NCI-H1930 (cell line): ENCODE results near the gene PPM1J.
"Not testable (repeated sequence)": the region's sequence is repeated elsewhere in the genome, so short reads cannot be mapped to it uniquely, and the experiment has no call there.

Experiments used
- DNase-seq, 2 experiments: peaks; one replicate each; lab custom pipeline; 2025; lab: John Stamatoyannopoulos, UW

The PPM1J gene

GRCh38 chr1:112715264-112716053 lies at the start of gene PPM1J:
Gene PPM1J, minus strand, starts transcription at chr1:112715332. Its CDS starts 31 bp downstream, at chr1:112715301.
- peak; percentile 73 to 84 for DNase-seq

GRCh38 chr1:112762541-112763500 lies 47.7 kb upstream of the PPM1J start:
- DNase-seq: no peak

GRCh38 chr1:112761714-112762480 lies 46.8 kb upstream of the PPM1J start:
- DNase-seq: no peak

GRCh38 chr1:112759228-112759627 lies 44.1 kb upstream of the PPM1J start:
- DNase-seq: no peak

- no peak for DNase-seq
These were observed 39.0 kb upstream of the PPM1J start for GRCh38 chr1:112754116-112754628.

- no peak for DNase-seq
These were observed 33.3 kb upstream of the PPM1J start for GRCh38 chr1:112748396-112748795.

GRCh38 chr1:112744009-112744578 lies 29.0 kb upstream of the PPM1J start:
- DNase-seq: no peak

GRCh38 chr1:112743174-112744008 lies 28.3 kb upstream of the PPM1J start:
- DNase-seq: no peak

- DNase-seq: peak in 1 of 2 experiments; percentile 7
These were observed 22.4 kb upstream of the PPM1J start for GRCh38 chr1:112737573-112737972.

GRCh38 chr1:112735752-112736151 lies 20.6 kb upstream of the PPM1J start:
- DNase-seq: no peak

GRCh38 chr1:112731451-112731850 lies 16.3 kb upstream of the PPM1J start:
- DNase-seq: no peak

- DNase-seq: no peak
These were observed 14.8 kb upstream of the PPM1J start for GRCh38 chr1:112729909-112730308.

- not testable (repeated sequence) for DNase-seq
These were observed 13.9 kb upstream of the PPM1J start for GRCh38 chr1:112729011-112729410.

GRCh38 chr1:112728306-112728971 lies 13.3 kb upstream of the PPM1J start:
- DNase-seq: not testable (repeated sequence)

- DNase-seq: no peak
These were observed 12.6 kb upstream of the PPM1J start for GRCh38 chr1:112727716-112728115.

GRCh38 chr1:112724240-112724639 lies 9.1 kb upstream of the PPM1J start:
- DNase-seq: not testable (repeated sequence)

GRCh38 chr1:112723511-112723839 lies 8.3 kb upstream of the PPM1J start:
- DNase-seq: no peak

GRCh38 chr1:112722601-112723510 lies 7.7 kb upstream of the PPM1J start:
- DNase-seq: no peak

GRCh38 chr1:112721966-112722524 lies 6.9 kb upstream of the PPM1J start:
- DNase-seq: no peak
